ENCODE measurements around the gene TEK. TPM values are rescaled to one million over a fixed set of nuclear protein-coding genes. Genes with fewer than 3 reads are reported as not detected.

The TEK gene
- total and polyA plus RNA-seq, 3 donors from 2014 or later: 3.2 to 3.9 (median 3.7) TPM

GRCh38 chr9:27179245-27179865, 70.3 kb downstream of the TEK start:
- Histone ChIP-seq H3K4me3 (no peak overlapping the region), H3K27me3 (no peaks in the 10 kb centered on the region), H3K36me3 (ENCODE audit: low read depth, missing control alignments) (no peaks in the 10 kb centered on the region), H3K27ac (no peak overlapping the region), H3K4me1 (no peaks in the 10 kb centered on the region), H3K9me3 (no peaks in the 10 kb centered on the region)
- no peak for DNase-seq
- TF ChIP-seq CTCF (IDR thresholded peaks at IDR 0.05) (no peak), POLR2A (IDR thresholded peaks at IDR 0.05) (no peak)
- WGBS, 2 donors: 66 to 77% methylated on average over 2 of the region's 2 CpGs
- intact Hi-C loops (cut with DNase I; ENCODE audit: low total_unique reads): no loop called here

GRCh38 chr9:27181381-27181780, 72.4 kb downstream of the TEK start:
- intact Hi-C loops (cut with DNase I; ENCODE audit: low total_unique reads): no loop called here

GRCh38 chr9:27182421-27182820, 73.4 kb downstream of the TEK start:
- H3K9me3 ChIP-seq: no peaks in the 10 kb centered on the region
- 77 to 87% methylated on average over 3 of the region's 3 CpGs for WGBS, 2 donors

More at GRCh38 chr9:27181381-27181780, 72.4 kb downstream of the TEK start:
- DNase-seq: no peak
- WGBS, 2 donors: 84 to 86% methylated on average over 4 of the region's 4 CpGs
- Histone ChIP-seq H3K27ac (no peak overlapping the region), H3K9me3 (no peaks in the 10 kb centered on the region), H3K4me1 (no peaks in the 10 kb centered on the region), H3K36me3 (ENCODE audit: low read depth, missing control alignments) (no peaks in the 10 kb centered on the region), H3K4me3 (no peak overlapping the region), H3K27me3 (no peaks in the 10 kb centered on the region)
- no peak for TF ChIP-seq POLR2A (IDR thresholded peaks at IDR 0.05)
- no peak for TF ChIP-seq CTCF (IDR thresholded peaks at IDR 0.05)

GRCh38 chr9:27183131-27183530, 74.1 kb downstream of the TEK start:
- TF ChIP-seq POLR2A (IDR thresholded peaks at IDR 0.05) (no peak), CTCF (IDR thresholded peaks at IDR 0.05) (no peak)
- DNase-seq: no peak
- Histone ChIP-seq H3K4me1 (no peaks in the 10 kb centered on the region), H3K27me3 (no peaks in the 10 kb centered on the region), H3K9me3 (no peaks in the 10 kb centered on the region), H3K36me3 (ENCODE audit: low read depth, missing control alignments) (no peaks in the 10 kb centered on the region), H3K27ac (no peak overlapping the region), H3K4me3 (no peak overlapping the region)
- 100% methylated on average over 2 of the region's 2 CpGs for WGBS, 2 donors
- intact Hi-C loops (cut with DNase I; ENCODE audit: low total_unique reads): no loop called here

More at GRCh38 chr9:27182421-27182820, 73.4 kb downstream of the TEK start:
- Histone ChIP-seq H3K36me3 (ENCODE audit: low read depth, missing control alignments) (no peaks in the 10 kb centered on the region), H3K27me3 (no peaks in the 10 kb centered on the region), H3K27ac (no peak overlapping the region), H3K4me1 (no peaks in the 10 kb centered on the region), H3K4me3 (no peak overlapping the region)
- intact Hi-C loops (cut with DNase I; ENCODE audit: low total_unique reads): no loop called here
- TF ChIP-seq CTCF (IDR thresholded peaks at IDR 0.05): no peak
- TF ChIP-seq POLR2A (IDR thresholded peaks at IDR 0.05): no peak
- DNase-seq: no peak

- Histone ChIP-seq H3K4me1 (no peaks in the 10 kb centered on the region), H3K27me3 (no peaks in the 10 kb centered on the region), H3K4me3 (no peak overlapping the region), H3K9me3 (no peaks in the 10 kb centered on the region), H3K36me3 (ENCODE audit: low read depth, missing control alignments) (no peaks in the 10 kb centered on the region), H3K27ac (no peak overlapping the region)
- intact Hi-C loops (cut with DNase I; ENCODE audit: low total_unique reads): no loop called here
- no peak for DNase-seq
- WGBS, 2 donors: 91 to 94% methylated on average over 5 of the region's 5 CpGs
- TF ChIP-seq CTCF (IDR thresholded peaks at IDR 0.05): no peak
- TF ChIP-seq POLR2A (IDR thresholded peaks at IDR 0.05): no peak
Observed at GRCh38 chr9:27183701-27184100, 74.7 kb downstream of the TEK start.

All from testis (tissue), 3 donors.